Effector CD8-positive, alpha-beta T cell (primary cell): ENCODE measurements around the gene WWOX.
"Not testable (repeated sequence)": the region's sequence is repeated elsewhere in the genome, so short reads cannot be mapped to it uniquely, and the experiment has no call there.

Experiments used
- DNase-seq: peaks from one replicate; lab custom pipeline; 2025; lab: John Stamatoyannopoulos, UW

The WWOX gene

GRCh38 chr16:78686601-78687000 lies 587.1 kb downstream of the WWOX start:
- no peak for DNase-seq

GRCh38 chr16:78689028-78689427 lies 589.6 kb downstream of the WWOX start:
- no peak for DNase-seq

GRCh38 chr16:78689536-78689935 lies 590.1 kb downstream of the WWOX start:
- DNase-seq: no peak

- no peak for DNase-seq
Observed at GRCh38 chr16:78690510-78690909, 591.1 kb downstream of the WWOX start.

- DNase-seq: not testable (repeated sequence)
Observed at GRCh38 chr16:78691746-78692145, 592.3 kb downstream of the WWOX start.

- no peak for DNase-seq
Observed at GRCh38 chr16:78693496-78693895, 594.0 kb downstream of the WWOX start.

- no peak for DNase-seq
Observed at GRCh38 chr16:78694414-78694813, 595.0 kb downstream of the WWOX start.

- DNase-seq: no peak
Observed at GRCh38 chr16:78695391-78695790, 595.9 kb downstream of the WWOX start.

- no peak for DNase-seq
Observed at GRCh38 chr16:78696797-78697196, 597.3 kb downstream of the WWOX start.

- DNase-seq: no peak
Observed at GRCh38 chr16:78697426-78697825, 598.0 kb downstream of the WWOX start.

GRCh38 chr16:78703936-78704335 lies 604.5 kb downstream of the WWOX start:
- no peak for DNase-seq

- no peak for DNase-seq
Observed at GRCh38 chr16:78704416-78704815, 605.0 kb downstream of the WWOX start.

GRCh38 chr16:78705694-78706093 lies 606.2 kb downstream of the WWOX start:
- no peak for DNase-seq

GRCh38 chr16:78706637-78707036 lies 607.2 kb downstream of the WWOX start:
- no peak for DNase-seq

GRCh38 chr16:78709137-78709884 lies 609.9 kb downstream of the WWOX start:
- no peak for DNase-seq

GRCh38 chr16:78715106-78715505 lies 615.7 kb downstream of the WWOX start:
- no peak for DNase-seq

- no peak for DNase-seq
Observed at GRCh38 chr16:78715673-78716072, 616.2 kb downstream of the WWOX start.

GRCh38 chr16:78718141-78718540 lies 618.7 kb downstream of the WWOX start:
- DNase-seq: no peak

- DNase-seq: no peak
Observed at GRCh38 chr16:78720416-78720815, 621.0 kb downstream of the WWOX start.

GRCh38 chr16:78727536-78727935 lies 628.1 kb downstream of the WWOX start:
- no peak for DNase-seq

GRCh38 chr16:78729687-78730086 lies 630.2 kb downstream of the WWOX start:
- DNase-seq: no peak

- DNase-seq: no peak
Observed at GRCh38 chr16:78731785-78732184, 632.3 kb downstream of the WWOX start.

- DNase-seq: no peak
Observed at GRCh38 chr16:78732696-78733095, 633.2 kb downstream of the WWOX start.

- no peak for DNase-seq
Observed at GRCh38 chr16:78735337-78735736, 635.9 kb downstream of the WWOX start.
